Cardiac fibroblast (primary cell): ENCODE data around the gene NCR3LG1.

Experiments
- DNase-seq, 2 donors: peaks; one replicate each; pipeline versions ENCODE4 v3.0.0 to v3.0.0-alpha.2; 2010; ENCODE audit warnings: low read depth in 2 of 2
- H3K4me3 ChIP-seq, 2 donors: replicated peaks in 1 of 2; 1 replicate in 1 of 2; 2 replicates in 1 of 2; pipeline ENCODE4 v1.5.1; 2011; ENCODE audit warnings: low read depth in 2 of 2, low read length in 2 of 2, mild to moderate bottlenecking in 2 of 2, moderate library complexity in 1 of 2
- CTCF ChIP-seq: IDR thresholded peaks from one replicate; pipeline ENCODE4 v1.5.1; 2011; ENCODE audit warnings: low read depth, mild to moderate bottlenecking, low read length, inconsistent platforms

NCR3LG1 gene

GRCh38 chr11:17386331-17387084 lies 34.9 kb downstream of the NCR3LG1 start:
- no peak overlapping the region for H3K4me3 ChIP-seq
- TF ChIP-seq CTCF, result peak; percentile 88
- DNase-seq, result peak; percentile 61

GRCh38 chr11:17387254-17387653 lies 35.7 kb downstream of the NCR3LG1 start:
- no peak for DNase-seq
- TF ChIP-seq CTCF, result no peak
- H3K4me3 ChIP-seq, result no peak overlapping the region

DNA sequence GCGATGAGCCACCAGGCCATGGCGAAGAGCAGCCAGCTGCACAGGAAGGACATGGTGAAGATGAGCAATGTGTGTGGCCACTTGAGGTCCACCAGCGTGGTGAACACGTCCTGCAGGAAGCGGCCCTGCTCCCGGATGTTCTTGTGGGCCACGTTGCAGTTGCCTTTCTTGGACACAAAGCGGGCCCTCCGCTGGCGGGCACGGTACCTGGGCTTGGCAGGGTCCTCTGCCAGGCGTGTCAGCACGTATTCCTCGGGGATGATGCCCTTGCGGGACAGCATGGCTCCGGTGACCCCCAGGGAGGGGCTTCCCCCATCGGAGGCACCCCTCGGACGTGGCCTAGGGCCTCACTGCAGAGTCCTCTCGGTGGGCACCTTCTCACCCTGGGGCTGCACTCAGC lies 36.2 kb downstream of the NCR3LG1 start:
- no peak for DNase-seq
- TF ChIP-seq CTCF, result no peak
- no peak overlapping the region for H3K4me3 ChIP-seq

GRCh38 chr11:17388609-17389210 lies 37.1 kb downstream of the NCR3LG1 start, which contains the start of gene KCNJ11:
TSS of gene KCNJ11 (minus strand) at chr11:17388659. CDS start at chr11:17388091, 568 bp downstream.
- TF ChIP-seq CTCF, result no peak
- no peak for DNase-seq
- peak within 1 kb of the TSS; percentile 32 to 33 for H3K4me3 ChIP-seq

GRCh38 chr11:17389211-17389956 lies 37.8 kb downstream of the NCR3LG1 start:
- DNase-seq, result peak; percentile 15 to 34
- peak overlapping the region; percentile 32 to 33 for H3K4me3 ChIP-seq

More at GRCh38 chr11:17389211-17389956, 37.8 kb downstream of the NCR3LG1 start:
- TF ChIP-seq CTCF, result peak; percentile 33
